Common myeloid progenitor, CD34-positive (primary cell): ENCODE data around the gene MCOLN3.

ENCODE experiments used
- CTCF ChIA-PET: fragments of 350-600 bp; sonication (Branson Sonifier 250); formaldehyde crosslinking; loops from one replicate; lab custom pipeline; 2021; ENCODE audit warnings: antibody characterized with exemption; lab: Charles Lee
- POLR2A ChIA-PET: fragments of 350-600 bp; sonication (Branson Sonifier 250); formaldehyde crosslinking; loops from one replicate; lab custom pipeline; 2021; ENCODE audit warnings: antibody characterized with exemption; lab: Charles Lee
- DNase-seq, 3 donors: peaks; one replicate each; pipeline versions ENCODE4 v3.0.0 to v3.0.0-alpha.2; 2013
- H3K27ac ChIP-seq, 2 experiments: 1 replicate in 1 of 2; 2 replicates in 1 of 2; pipeline ENCODE4 v1.7.0; 2013; ENCODE audit warnings: inconsistent platforms in 2 of 2, low read length in 2 of 2, mild to moderate bottlenecking in 2 of 2, low read depth in 1 of 2, moderate library complexity in 1 of 2; ENCODE audit not compliant: severe bottlenecking in 2 of 2, insufficient read depth in 1 of 2, poor library complexity in 1 of 2
- H3K27me3 ChIP-seq, 5 experiments: replicated peaks in 2 of 5; 1 replicate in 3 of 5; 2 replicates in 2 of 5; pipeline versions ENCODE4 v1.6.1 to v1.7.0; 2013; ENCODE audit warnings: low read length in 4 of 5, mild to moderate bottlenecking in 2 of 5, moderate library complexity in 2 of 5, inconsistent platforms in 1 of 5; ENCODE audit not compliant: insufficient read depth in 5 of 5, control insufficient read depth in 4 of 5
- H3K36me3 ChIP-seq, 4 experiments: 1 replicate in 2 of 4; 2 replicates in 2 of 4; pipeline versions ENCODE4 v1.6.1 to v1.7.0; 2013; ENCODE audit warnings: low read length in 3 of 4, control low read depth in 1 of 4, mild to moderate bottlenecking in 1 of 4; ENCODE audit not compliant: control insufficient read depth in 4 of 4, insufficient read depth in 4 of 4
- H3K4me1 ChIP-seq, 4 experiments: 1 replicate in 3 of 4; 2 replicates in 1 of 4; pipeline versions ENCODE4 v1.6.1 to v1.7.1; 2013; ENCODE audit warnings: low read length in 3 of 4, mild to moderate bottlenecking in 3 of 4, control low read depth in 1 of 4, inconsistent platforms in 1 of 4, moderate library complexity in 1 of 4; ENCODE audit not compliant: control insufficient read depth in 4 of 4, insufficient read depth in 4 of 4; ENCODE audit errors: control extremely low read depth in 1 of 4
- H3K4me3 ChIP-seq, 7 experiments: 1 replicate in 4 of 7; 2 replicates in 3 of 7; pipeline versions ENCODE4 v1.5.1 to v1.7.0; 2013; ENCODE audit warnings: mild to moderate bottlenecking in 7 of 7, low read length in 6 of 7, moderate library complexity in 6 of 7, inconsistent platforms in 2 of 7, low read depth in 2 of 7, control low read depth in 1 of 7; ENCODE audit not compliant: insufficient read depth in 4 of 7, control insufficient read depth in 1 of 7; ENCODE audit errors: extremely low read depth in 1 of 7
- H3K9me3 ChIP-seq, 5 experiments: 1 replicate in 4 of 5; 2 replicates in 1 of 5; pipeline versions ENCODE4 v1.6.1 to v1.7.1; 2013; ENCODE audit warnings: low read length in 4 of 5, mild to moderate bottlenecking in 2 of 5, inconsistent platforms in 1 of 5, low read depth in 1 of 5, moderate library complexity in 1 of 5; ENCODE audit not compliant: control insufficient read depth in 4 of 5, insufficient read depth in 2 of 5; ENCODE audit errors: control extremely low read depth in 1 of 5
- WGBS: methylation state at CpG from one replicate; pipeline ENCODE4 v1.1.5; 2013; ENCODE audit not compliant: insufficient coverage; 5-methylcytosine and 5-hydroxymethylcytosine counted together

The MCOLN3 gene

DNA sequence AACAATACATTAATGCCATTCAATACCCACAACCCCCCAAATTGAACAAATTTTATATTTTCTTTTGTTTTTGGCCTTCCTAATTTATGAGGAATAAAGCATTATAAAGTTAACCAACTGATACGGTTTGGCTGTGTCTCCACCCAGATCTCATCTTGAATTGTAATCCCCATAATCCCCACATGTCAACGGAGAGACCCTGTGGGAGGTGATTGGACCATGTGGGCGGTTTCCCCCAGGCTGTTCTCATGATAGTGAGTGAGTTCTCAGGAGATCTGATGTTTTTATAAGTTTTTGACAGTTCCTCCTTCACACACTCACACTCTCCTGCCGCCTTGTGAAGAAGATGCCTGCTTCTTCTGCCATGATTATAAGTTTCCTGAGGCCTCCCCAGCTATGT is 6.4 kb upstream of the MCOLN3 start:
- Histone ChIP-seq H3K4me3 (no peak overlapping the region), H3K36me3 (no peaks in the 10 kb centered on the region), H3K9me3 (no peaks in the 10 kb centered on the region), H3K27me3 (peaks cover 0 to 18% (median 6%) of the 10 kb centered on the region in 5 experiments), H3K4me1 (peaks cover 0 to 2% (median 0%) of the 10 kb centered on the region in 4 experiments), H3K27ac (no peak overlapping the region)
- WGBS = 100% methylated on average over 2 of the region's 4 CpGs
- CTCF ChIA-PET = interaction anchor here (2.0 kb wide), 1 partner anchor 8 kb away, joined by 7 read pairs; a partner anchor contains a TSS
- POLR2A ChIA-PET = no interaction called here
- no peak for DNase-seq

DNA sequence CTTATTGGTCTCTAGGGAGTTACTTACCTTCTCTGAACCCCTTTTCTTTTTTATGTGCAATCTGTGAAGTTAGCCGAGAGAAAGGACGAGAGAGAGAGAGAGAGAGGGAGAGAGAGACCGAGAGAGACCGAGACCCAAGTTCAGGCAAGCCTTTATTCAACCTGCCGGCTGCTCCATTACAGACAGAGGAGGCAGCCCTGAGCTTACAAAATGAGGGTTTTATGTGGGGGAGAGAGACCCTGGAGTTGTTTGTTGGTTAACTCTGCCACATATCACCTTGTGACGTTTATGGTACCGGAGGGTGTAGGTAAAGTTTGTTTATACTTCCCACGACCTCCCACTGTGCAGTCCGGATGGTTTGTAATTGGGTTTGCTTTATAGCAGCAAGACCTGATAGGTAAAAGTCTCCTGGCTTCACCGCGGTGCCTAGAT is 1.5 kb upstream of the MCOLN3 start:
- Histone ChIP-seq H3K4me3 (no peak overlapping the region), H3K27me3 (peaks cover 7 to 68% (median 31%) of the 10 kb centered on the region in 5 experiments), H3K9me3 (no peaks in the 10 kb centered on the region), H3K4me1 (peaks cover 0 to 15% (median 12%) of the 10 kb centered on the region in 4 experiments), H3K27ac (no peak overlapping the region), H3K36me3 (no peaks in the 10 kb centered on the region)
- POLR2A ChIA-PET = no interaction called here
- 34% methylated on average over 7 of the region's 11 CpGs for WGBS
- CTCF ChIA-PET = interaction anchor here (0.9 to 1.4 kb wide), 2 partner anchors 60 to 105 kb away, joined by 3 to 4 read pairs; no protein-coding TSS in a partner anchor
- peak in 2 of 3 donors; percentile 19 to 39 for DNase-seq

DNA sequence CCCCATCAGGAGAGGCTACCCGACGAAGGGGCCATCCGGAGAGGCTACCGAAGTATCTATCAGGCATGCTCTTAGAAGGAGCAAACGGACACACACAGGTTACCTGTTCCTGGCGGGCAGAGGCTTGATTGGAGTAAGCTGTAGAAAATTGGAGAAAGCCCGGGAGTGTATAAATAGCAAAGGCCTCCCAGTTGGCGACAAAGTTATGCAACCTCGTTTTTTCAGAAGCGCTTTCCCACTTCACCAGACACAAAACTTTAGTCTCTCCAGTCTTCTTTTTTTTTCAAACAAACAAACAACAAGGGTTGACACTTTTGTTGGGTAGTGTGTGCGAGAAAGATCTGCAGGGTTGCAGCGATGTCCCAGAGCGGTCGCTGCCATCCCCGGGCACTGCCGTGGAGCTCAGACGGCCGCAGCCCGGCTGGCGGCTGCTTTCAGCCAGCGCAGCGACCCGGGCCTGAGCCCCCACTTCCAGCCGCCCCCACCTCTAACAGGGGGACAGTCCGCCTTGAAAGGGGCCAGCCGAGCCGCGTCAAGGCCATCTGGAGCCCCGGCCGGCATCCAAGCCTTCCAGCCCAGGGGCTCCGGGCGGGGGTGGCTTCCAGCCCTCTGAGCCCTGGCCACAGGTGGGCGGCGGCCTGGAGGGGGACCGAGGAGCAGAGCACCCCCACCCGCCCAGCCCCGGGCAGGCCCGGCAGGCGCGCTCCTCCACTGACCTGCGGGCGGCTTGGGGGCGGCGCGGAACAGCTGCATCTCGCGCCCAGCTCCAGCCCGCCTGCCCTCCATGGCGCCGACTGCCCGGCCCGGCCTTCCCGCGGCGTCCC is 616 bp downstream of the MCOLN3 start:
- POLR2A ChIA-PET = no interaction called here
- 4% methylated on average over 44 of the region's 55 CpGs for WGBS
- peaks cover 7 to 72% (median 33%) of the 10 kb centered on the region in 5 experiments for H3K27me3 ChIP-seq
- H3K4me3 ChIP-seq = peak overlapping the region; percentile 19 to 68 (median 60)
- H3K36me3 ChIP-seq = no peaks in the 10 kb centered on the region
- peaks cover 0 to 15% (median 12%) of the 10 kb centered on the region in 4 experiments for H3K4me1 ChIP-seq
- H3K27ac ChIP-seq = no peak overlapping the region
- CTCF ChIA-PET = interaction anchor here (0.7 to 1.9 kb wide), 2 partner anchors 103 to 207 kb away, joined by 3 to 8 read pairs; no protein-coding TSS in a partner anchor
- DNase-seq = peak in 2 of 3 donors; percentile 22 to 37
- H3K9me3 ChIP-seq = no peaks in the 10 kb centered on the region

DNA sequence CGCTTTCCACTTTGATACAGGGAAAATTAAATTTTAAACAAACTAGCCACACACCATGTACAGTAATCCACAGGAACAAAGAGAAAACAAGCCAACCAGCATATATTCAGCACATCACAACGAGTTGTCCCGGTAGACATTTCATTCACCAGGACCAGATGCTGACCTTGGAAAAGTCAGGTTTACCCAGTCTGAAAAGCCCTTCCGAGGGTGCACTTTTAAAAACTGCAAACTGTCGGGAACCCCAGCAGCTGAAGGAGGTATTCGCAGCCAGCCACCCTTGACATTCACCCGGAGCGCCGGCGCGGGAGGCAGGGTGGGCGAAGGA is 1.2 kb downstream of the MCOLN3 start:
- Histone ChIP-seq H3K36me3 (no peaks in the 10 kb centered on the region), H3K27me3 (peaks cover 7 to 72% (median 33%) of the 10 kb centered on the region in 5 experiments), H3K4me1 (peaks cover 0 to 15% (median 12%) of the 10 kb centered on the region in 4 experiments), H3K9me3 (no peaks in the 10 kb centered on the region), H3K27ac (no peak overlapping the region), H3K4me3 (peak overlapping the region in 2 of 7 experiments; percentile 5 to 68)
- CTCF ChIA-PET = interaction anchor here (0.6 to 1.9 kb wide), 3 partner anchors 98 to 207 kb away, joined by 3 to 8 read pairs (median 3); no protein-coding TSS in a partner anchor
- POLR2A ChIA-PET = no interaction called here
- 16% methylated on average over 3 of the region's 12 CpGs for WGBS
- peak in 2 of 3 donors; percentile 12 to 20 for DNase-seq

DNA sequence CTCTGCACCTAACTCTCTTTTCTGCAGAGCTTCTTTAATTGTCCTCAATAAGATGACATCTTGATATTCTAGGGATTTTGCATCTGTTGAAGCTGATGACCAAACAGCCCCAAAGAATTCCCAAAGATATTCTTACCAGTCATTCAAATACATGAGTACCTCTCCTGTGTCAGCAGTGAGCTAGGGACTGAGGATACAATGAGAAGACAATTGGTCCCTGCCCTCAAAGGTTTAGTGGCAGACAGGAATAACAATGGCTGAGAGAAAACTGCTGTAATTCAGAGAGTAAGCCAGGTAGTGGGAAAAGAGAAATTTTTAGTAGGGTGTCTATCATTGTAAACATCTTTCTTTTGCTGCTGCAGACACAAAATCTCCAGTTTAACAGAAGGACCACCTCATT is 5.9 kb downstream of the MCOLN3 start:
- Histone ChIP-seq H3K27me3 (peaks cover 3 to 32% (median 17%) of the 10 kb centered on the region in 5 experiments), H3K4me1 (no peaks in the 10 kb centered on the region), H3K27ac (no peak overlapping the region), H3K4me3 (no peak overlapping the region), H3K36me3 (no peaks in the 10 kb centered on the region), H3K9me3 (no peaks in the 10 kb centered on the region)
- CTCF ChIA-PET = interaction anchor here (0.8 to 1.1 kb wide), 2 partner anchors 15 to 36 kb away, joined by 3 to 4 read pairs; no protein-coding TSS in a partner anchor
- no peak for DNase-seq
- POLR2A ChIA-PET = no interaction called here

DNA sequence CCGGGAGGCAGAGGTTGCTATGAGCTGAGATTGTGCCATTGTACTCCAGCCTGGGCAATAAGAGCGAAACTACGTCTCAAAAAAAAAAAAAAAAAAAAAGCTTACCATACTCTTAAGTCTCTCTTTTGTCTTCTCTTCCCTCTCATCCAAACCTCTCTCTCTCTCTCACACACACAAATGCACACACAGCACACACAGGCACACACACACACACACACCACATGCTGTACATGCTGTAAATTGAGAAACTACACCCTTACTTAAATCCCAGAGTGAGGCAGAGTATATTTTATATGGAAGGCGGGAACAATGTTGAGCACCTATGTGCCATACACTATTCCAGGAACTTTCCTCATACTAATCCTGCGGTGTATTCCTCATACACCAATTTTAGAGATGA is 6.5 kb downstream of the MCOLN3 start:
- POLR2A ChIA-PET = no interaction called here
- Histone ChIP-seq H3K36me3 (no peaks in the 10 kb centered on the region), H3K27ac (no peak overlapping the region), H3K4me1 (no peaks in the 10 kb centered on the region), H3K27me3 (peaks cover 3 to 26% (median 15%) of the 10 kb centered on the region in 5 experiments), H3K9me3 (no peaks in the 10 kb centered on the region), H3K4me3 (no peak overlapping the region)
- WGBS = 100% methylated on average over 1 of the region's 5 CpGs
- no peak for DNase-seq
- CTCF ChIA-PET = interaction anchor here (0.8 to 1.1 kb wide), 2 partner anchors 14 kb away, joined by 3 to 4 read pairs; no protein-coding TSS in a partner anchor

DNA sequence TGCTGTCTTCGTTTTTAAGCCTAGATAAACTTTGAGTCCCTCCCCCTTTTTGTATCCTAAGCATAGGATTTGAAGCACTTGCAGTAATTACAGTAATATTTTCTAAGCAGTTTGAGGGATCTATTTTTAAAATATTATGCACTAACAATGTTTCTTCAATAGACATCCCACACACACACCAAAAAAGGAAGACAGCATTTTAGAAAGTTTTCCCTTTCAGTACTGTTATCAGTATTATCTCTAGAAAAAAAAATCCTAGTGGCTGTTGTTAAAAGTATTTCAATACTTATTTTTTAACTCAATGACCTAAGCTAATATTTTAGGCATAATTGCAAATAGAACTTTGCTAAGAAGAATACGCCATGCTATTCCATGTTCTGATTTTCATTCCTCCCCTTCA is 15.1 kb downstream of the MCOLN3 start:
- no peaks in the 10 kb centered on the region for H3K4me1 ChIP-seq
- H3K9me3 ChIP-seq = no peaks in the 10 kb centered on the region
- ChIA-PET CTCF (interaction anchor here (1.0 to 1.9 kb wide), 2 partner anchors 31 to 88 kb away, joined by 3 to 8 read pairs; no protein-coding TSS in a partner anchor), POLR2A (no interaction called here)
- WGBS = no CpG with 5 or more reads among the region's 2 CpGs
- no peak overlapping the region for H3K27ac ChIP-seq
- no peak for DNase-seq
- no peak overlapping the region for H3K4me3 ChIP-seq
- no peaks in the 10 kb centered on the region for H3K36me3 ChIP-seq
- peaks cover 0 to 1% (median 0%) of the 10 kb centered on the region in 5 experiments for H3K27me3 ChIP-seq
